HFFc6 (cell line): ENCODE results near the gene GOLPH3L. TPM values are rescaled to one million over a fixed set of nuclear protein-coding genes. Genes with fewer than 3 reads are reported as not detected.

Source experiments
- DNase-seq: peaks from one replicate; pipeline ENCODE4 v3.0.0-alpha.2; 2018
- H3K27ac Mint-ChIP-seq: 2 replicates; pipeline ENCODE4 v1.8.0; 2020; ENCODE audit warnings: mild to moderate bottlenecking, mixed read lengths
- H3K27me3 Mint-ChIP-seq: 2 replicates; pipeline ENCODE4 v1.8.0; 2021; ENCODE audit warnings: mild to moderate bottlenecking, moderate library complexity, mixed read lengths; ENCODE audit not compliant: insufficient read depth
- H3K36me3 Mint-ChIP-seq: 2 replicates; pipeline ENCODE4 v1.8.0; 2021; ENCODE audit warnings: low read depth, mixed read lengths
- H3K4me1 Mint-ChIP-seq: 2 replicates; pipeline ENCODE4 v1.8.0; 2020; ENCODE audit warnings: low read depth, mixed read lengths
- H3K4me3 Mint-ChIP-seq: 2 replicates; pipeline ENCODE4 v1.8.0; 2020; ENCODE audit warnings: mild to moderate bottlenecking, moderate library complexity, mixed read lengths
- H3K9me3 Mint-ChIP-seq: 2 replicates; pipeline ENCODE4 v1.8.0; 2020; ENCODE audit warnings: mild to moderate bottlenecking, mixed read lengths
- CTCF ChIP-seq: fragments of 200-600 bp; sonication (generic); IDR thresholded peaks from 2 replicates; pipeline ENCODE4 v1.5.0; 2021; ENCODE audit warnings: antibody characterized with exemption, mild to moderate bottlenecking
- total RNA-seq, 6 experiments: library from RNA; stranded (reverse); fragmentation: NEBNext Ultra II Directional; extraction: Animal tissue kit (Norgen Biotek cat#: 25700); gene quantifications; 2 replicates in 1 of 6; 3 replicates in 5 of 6; pipeline ENCODE4 v1.2.3, GENCODE V29; 2021

The GOLPH3L gene
- total RNA-seq, 6 experiments from 2014 or later = 22.0 to 26.3 (median 24.6) TPM

- H3K27ac Mint-ChIP-seq = peak overlapping the region; percentile 99
- peaks cover 31% of the 10 kb centered on the region for H3K4me1 Mint-ChIP-seq
- no peak for TF ChIP-seq CTCF
- no peak for DNase-seq
- peaks cover 15% of the 10 kb centered on the region for H3K36me3 Mint-ChIP-seq
- H3K9me3 Mint-ChIP-seq = no peaks in the 10 kb centered on the region
- peaks cover under 1% of the 10 kb centered on the region; the same call in 1 of the 2 replicates for H3K27me3 Mint-ChIP-seq
- peak overlapping the region; percentile 99 for H3K4me3 Mint-ChIP-seq
Measured at GRCh38 chr1:150696162-150696561, 792 bp downstream of the GOLPH3L start.

- no peak for TF ChIP-seq CTCF
- Mint-ChIP-seq H3K27ac (no peak overlapping the region), H3K36me3 (peaks cover 15% of the 10 kb centered on the region), H3K4me3 (peak overlapping the region; percentile 34; the same call in 1 of the 2 replicates), H3K9me3 (no peaks in the 10 kb centered on the region), H3K27me3 (no peaks in the 10 kb centered on the region), H3K4me1 (peaks cover 31% of the 10 kb centered on the region)
- no peak for DNase-seq
Measured at GRCh38 chr1:150695561-150695960, 1.4 kb downstream of the GOLPH3L start.

GRCh38 chr1:150692720-150693119, 4.2 kb downstream of the GOLPH3L start:
- H3K9me3 Mint-ChIP-seq = no peaks in the 10 kb centered on the region
- H3K36me3 Mint-ChIP-seq = peaks cover 20% of the 10 kb centered on the region
- TF ChIP-seq CTCF = no peak
- H3K4me3 Mint-ChIP-seq = no peak overlapping the region; the same call in 1 of the 2 replicates
- H3K27me3 Mint-ChIP-seq = no peaks in the 10 kb centered on the region; the same call in 1 of the 2 replicates
- H3K4me1 Mint-ChIP-seq = peaks cover 35% of the 10 kb centered on the region
- DNase-seq = no peak
- peak overlapping the region; percentile 69 for H3K27ac Mint-ChIP-seq

- Mint-ChIP-seq H3K4me1 (peaks cover 18% of the 10 kb centered on the region), H3K9me3 (no peaks in the 10 kb centered on the region), H3K27ac (no peak overlapping the region), H3K27me3 (no peaks in the 10 kb centered on the region; the same call in 1 of the 2 replicates), H3K4me3 (no peak overlapping the region), H3K36me3 (peaks cover 8% of the 10 kb centered on the region)
- no peak for DNase-seq
- TF ChIP-seq CTCF = no peak
Measured at GRCh38 chr1:150688763-150689162, 8.2 kb downstream of the GOLPH3L start.

GRCh38 chr1:150686275-150686674, 10.7 kb downstream of the GOLPH3L start:
- H3K27me3 Mint-ChIP-seq = no peaks in the 10 kb centered on the region; the same call in 1 of the 2 replicates
- H3K9me3 Mint-ChIP-seq = no peaks in the 10 kb centered on the region
- H3K4me1 Mint-ChIP-seq = peaks cover 7% of the 10 kb centered on the region
- H3K4me3 Mint-ChIP-seq = no peak overlapping the region
- TF ChIP-seq CTCF = no peak
- H3K36me3 Mint-ChIP-seq = peaks cover 5% of the 10 kb centered on the region; the same call in 1 of the 2 replicates
- no peak for DNase-seq
- H3K27ac Mint-ChIP-seq = no peak overlapping the region

GRCh38 chr1:150683914-150684313, 13.0 kb downstream of the GOLPH3L start:
- H3K4me3 Mint-ChIP-seq = no peak overlapping the region

More at GRCh38 chr1:150683914-150684313, 13.0 kb downstream of the GOLPH3L start:
- H3K36me3 Mint-ChIP-seq = peaks cover 4% of the 10 kb centered on the region; the same call in 1 of the 2 replicates
- no peak for DNase-seq
- H3K27me3 Mint-ChIP-seq = no peaks in the 10 kb centered on the region; the same call in 1 of the 2 replicates
- peaks cover 5% of the 10 kb centered on the region for H3K4me1 Mint-ChIP-seq
- no peaks in the 10 kb centered on the region for H3K9me3 Mint-ChIP-seq
- H3K27ac Mint-ChIP-seq = no peak overlapping the region
- TF ChIP-seq CTCF = no peak
